ENCODE results near the gene GRK2. TPM values are rescaled to one million over a fixed set of nuclear protein-coding genes. Genes with fewer than 3 reads are reported as not detected.

Gene GRK2
- total and polyA plus RNA-seq, 2 of the 13 experiments (the other 11 are each of a cell fraction or from before 2014, with no cell fraction given), result 31.3 to 42.4 TPM

DNA sequence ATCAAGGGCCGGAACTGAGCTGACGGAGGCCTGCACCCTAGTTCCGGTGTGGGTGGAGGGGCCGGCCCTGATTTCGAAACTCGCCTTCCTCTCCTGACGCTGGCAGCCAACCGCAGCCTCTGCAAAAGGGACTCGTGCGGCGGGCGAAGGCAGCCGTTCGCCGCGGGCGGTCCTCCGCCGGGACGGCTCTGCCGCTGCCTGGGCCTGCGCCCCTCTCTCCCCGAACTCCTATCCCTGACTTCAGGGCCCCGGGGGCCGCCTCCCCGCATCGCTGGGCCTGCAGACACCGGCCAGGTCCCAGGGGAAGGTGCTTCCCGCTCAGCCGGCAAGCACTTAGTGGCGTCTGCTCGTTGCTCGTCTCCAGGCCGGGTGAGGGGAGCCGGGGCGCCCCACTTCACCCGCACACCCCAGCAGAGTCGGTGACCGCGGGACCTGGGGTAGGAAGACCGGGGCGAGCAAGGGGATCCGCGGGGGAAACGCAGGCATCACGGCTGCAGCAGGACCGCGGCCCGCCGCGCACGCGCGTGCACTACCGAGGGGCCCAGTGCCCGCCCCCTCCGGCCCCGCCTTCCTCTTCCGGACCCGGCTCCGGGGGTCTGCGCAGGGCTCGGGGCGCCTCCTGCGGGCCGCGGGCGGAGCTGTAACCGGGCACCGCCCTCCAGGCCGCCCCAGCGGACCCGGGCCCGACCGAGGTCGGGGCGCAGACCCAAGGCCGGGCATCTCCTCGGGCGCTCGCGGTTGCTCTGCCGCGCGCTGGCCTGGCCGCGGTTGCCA, 22.4 kb downstream of the GRK2 start (continued):
- TF ChIP-seq, protein P1, sequence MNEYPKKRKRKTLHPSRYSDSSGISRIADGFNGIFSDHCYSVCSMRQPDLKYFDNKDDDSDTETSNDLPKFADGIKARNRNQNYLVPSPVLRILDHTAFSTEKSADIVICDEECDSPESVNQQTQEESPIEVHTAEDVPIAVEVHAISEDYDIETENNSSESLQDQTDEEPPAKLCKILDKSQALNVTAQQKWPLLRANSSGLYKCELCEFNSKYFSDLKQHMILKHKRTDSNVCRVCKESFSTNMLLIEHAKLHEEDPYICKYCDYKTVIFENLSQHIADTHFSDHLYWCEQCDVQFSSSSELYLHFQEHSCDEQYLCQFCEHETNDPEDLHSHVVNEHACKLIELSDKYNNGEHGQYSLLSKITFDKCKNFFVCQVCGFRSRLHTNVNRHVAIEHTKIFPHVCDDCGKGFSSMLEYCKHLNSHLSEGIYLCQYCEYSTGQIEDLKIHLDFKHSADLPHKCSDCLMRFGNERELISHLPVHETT (CRISPR knock-in tag; conservative IDR thresholded peaks at IDR 0.05), result peak; percentile 86
- TF ChIP-seq RFX3 (CRISPR knock-in tag; IDR thresholded peaks at IDR 0.05), result no peak
- TF ChIP-seq, protein P2, sequence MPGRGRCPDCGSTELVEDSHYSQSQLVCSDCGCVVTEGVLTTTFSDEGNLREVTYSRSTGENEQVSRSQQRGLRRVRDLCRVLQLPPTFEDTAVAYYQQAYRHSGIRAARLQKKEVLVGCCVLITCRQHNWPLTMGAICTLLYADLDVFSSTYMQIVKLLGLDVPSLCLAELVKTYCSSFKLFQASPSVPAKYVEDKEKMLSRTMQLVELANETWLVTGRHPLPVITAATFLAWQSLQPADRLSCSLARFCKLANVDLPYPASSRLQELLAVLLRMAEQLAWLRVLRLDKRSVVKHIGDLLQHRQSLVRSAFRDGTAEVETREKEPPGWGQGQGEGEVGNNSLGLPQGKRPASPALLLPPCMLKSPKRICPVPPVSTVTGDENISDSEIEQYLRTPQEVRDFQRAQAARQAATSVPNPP (CRISPR knock-in tag; IDR thresholded peaks at IDR 0.05), result peak; percentile 80
- peak; percentile 55; the same call in 1 of the 2 replicates for TF ChIP-seq KMT2B (CRISPR knock-in tag; IDR thresholded peaks at IDR 0.05)
- peak; percentile 81; the same call in 1 of the 2 replicates for TF ChIP-seq ZNF484 (CRISPR knock-in tag; IDR thresholded peaks at IDR 0.05; ENCODE audit: borderline replicate concordance, low read depth)
- TF ChIP-seq ZC3H4 (CRISPR knock-in tag; IDR thresholded peaks at IDR 0.05; ENCODE audit: borderline replicate concordance), result no peak; the same call in 1 of the 2 replicates
- TF ChIP-seq, protein P3, sequence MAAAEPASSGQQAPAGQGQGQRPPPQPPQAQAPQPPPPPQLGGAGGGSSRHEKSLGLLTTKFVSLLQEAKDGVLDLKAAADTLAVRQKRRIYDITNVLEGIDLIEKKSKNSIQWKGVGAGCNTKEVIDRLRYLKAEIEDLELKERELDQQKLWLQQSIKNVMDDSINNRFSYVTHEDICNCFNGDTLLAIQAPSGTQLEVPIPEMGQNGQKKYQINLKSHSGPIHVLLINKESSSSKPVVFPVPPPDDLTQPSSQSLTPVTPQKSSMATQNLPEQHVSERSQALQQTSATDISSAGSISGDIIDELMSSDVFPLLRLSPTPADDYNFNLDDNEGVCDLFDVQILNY (CRISPR knock-in tag; conservative IDR thresholded peaks at IDR 0.05), result 0 out of 2 replicates have a peak, but pooled peaks have one; percentile 16
- TF ChIP-seq, protein P4, sequence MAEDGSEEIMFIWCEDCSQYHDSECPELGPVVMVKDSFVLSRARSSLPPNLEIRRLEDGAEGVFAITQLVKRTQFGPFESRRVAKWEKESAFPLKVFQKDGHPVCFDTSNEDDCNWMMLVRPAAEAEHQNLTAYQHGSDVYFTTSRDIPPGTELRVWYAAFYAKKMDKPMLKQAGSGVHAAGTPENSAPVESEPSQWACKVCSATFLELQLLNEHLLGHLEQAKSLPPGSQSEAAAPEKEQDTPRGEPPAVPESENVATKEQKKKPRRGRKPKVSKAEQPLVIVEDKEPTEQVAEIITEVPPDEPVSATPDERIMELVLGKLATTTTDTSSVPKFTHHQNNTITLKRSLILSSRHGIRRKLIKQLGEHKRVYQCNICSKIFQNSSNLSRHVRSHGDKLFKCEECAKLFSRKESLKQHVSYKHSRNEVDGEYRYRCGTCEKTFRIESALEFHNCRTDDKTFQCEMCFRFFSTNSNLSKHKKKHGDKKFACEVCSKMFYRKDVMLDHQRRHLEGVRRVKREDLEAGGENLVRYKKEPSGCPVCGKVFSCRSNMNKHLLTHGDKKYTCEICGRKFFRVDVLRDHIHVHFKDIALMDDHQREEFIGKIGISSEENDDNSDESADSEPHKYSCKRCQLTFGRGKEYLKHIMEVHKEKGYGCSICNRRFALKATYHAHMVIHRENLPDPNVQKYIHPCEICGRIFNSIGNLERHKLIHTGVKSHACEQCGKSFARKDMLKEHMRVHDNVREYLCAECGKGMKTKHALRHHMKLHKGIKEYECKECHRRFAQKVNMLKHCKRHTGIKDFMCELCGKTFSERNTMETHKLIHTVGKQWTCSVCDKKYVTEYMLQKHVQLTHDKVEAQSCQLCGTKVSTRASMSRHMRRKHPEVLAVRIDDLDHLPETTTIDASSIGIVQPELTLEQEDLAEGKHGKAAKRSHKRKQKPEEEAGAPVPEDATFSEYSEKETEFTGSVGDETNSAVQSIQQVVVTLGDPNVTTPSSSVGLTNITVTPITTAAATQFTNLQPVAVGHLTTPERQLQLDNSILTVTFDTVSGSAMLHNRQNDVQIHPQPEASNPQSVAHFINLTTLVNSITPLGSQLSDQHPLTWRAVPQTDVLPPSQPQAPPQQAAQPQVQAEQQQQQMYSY (CRISPR knock-in tag; IDR thresholded peaks at IDR 0.05), result 0 out of 2 replicates have a peak, but pooled peaks have one; percentile 52
- peak; percentile 53; the same call in 1 of the 2 replicates for TF ChIP-seq DPF2 (CRISPR knock-in tag; IDR thresholded peaks at IDR 0.05; ENCODE audit: borderline replicate concordance, low read depth)
- no peak for TF ChIP-seq ATF7 (IDR thresholded peaks at IDR 0.05)
- TF ChIP-seq ATF7 (CRISPR knock-in tag; IDR thresholded peaks at IDR 0.05), result peak; percentile 62; the same call in 1 of the 2 replicates
- TF ChIP-seq, protein P5, sequence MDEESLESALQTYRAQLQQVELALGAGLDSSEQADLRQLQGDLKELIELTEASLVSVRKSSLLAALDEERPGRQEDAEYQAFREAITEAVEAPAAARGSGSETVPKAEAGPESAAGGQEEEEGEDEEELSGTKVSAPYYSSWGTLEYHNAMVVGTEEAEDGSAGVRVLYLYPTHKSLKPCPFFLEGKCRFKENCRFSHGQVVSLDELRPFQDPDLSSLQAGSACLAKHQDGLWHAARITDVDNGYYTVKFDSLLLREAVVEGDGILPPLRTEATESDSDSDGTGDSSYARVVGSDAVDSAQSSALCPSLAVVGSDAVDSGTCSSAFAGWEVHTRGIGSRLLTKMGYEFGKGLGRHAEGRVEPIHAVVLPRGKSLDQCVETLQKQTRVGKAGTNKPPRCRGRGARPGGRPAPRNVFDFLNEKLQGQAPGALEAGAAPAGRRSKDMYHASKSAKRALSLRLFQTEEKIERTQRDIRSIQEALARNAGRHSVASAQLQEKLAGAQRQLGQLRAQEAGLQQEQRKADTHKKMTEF (CRISPR knock-in tag; IDR thresholded peaks at IDR 0.05), result peak; percentile 92
- peak; percentile 49 for TF ChIP-seq U2AF1 (optimal IDR thresholded peaks at IDR 0.05; ENCODE audit: low read depth, low read length)
- peak; percentile 62 for TF ChIP-seq HOXA3 (CRISPR knock-in tag; IDR thresholded peaks at IDR 0.05)
- no peak for TF ChIP-seq ZSCAN22 (CRISPR knock-in tag; IDR thresholded peaks at IDR 0.05)
- TF ChIP-seq MED1 (CRISPR knock-in tag; IDR thresholded peaks at IDR 0.05), result peak; percentile 86
- TF ChIP-seq, protein P6, sequence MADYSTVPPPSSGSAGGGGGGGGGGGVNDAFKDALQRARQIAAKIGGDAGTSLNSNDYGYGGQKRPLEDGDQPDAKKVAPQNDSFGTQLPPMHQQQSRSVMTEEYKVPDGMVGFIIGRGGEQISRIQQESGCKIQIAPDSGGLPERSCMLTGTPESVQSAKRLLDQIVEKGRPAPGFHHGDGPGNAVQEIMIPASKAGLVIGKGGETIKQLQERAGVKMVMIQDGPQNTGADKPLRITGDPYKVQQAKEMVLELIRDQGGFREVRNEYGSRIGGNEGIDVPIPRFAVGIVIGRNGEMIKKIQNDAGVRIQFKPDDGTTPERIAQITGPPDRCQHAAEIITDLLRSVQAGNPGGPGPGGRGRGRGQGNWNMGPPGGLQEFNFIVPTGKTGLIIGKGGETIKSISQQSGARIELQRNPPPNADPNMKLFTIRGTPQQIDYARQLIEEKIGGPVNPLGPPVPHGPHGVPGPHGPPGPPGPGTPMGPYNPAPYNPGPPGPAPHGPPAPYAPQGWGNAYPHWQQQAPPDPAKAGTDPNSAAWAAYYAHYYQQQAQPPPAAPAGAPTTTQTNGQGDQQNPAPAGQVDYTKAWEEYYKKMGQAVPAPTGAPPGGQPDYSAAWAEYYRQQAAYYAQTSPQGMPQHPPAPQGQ (CRISPR knock-in tag; IDR thresholded peaks at IDR 0.05; ENCODE audit: borderline replicate concordance), result 0 out of 2 replicates have a peak, but pooled peaks have one; percentile 71
- peak; percentile 88; the same call in 1 of the 2 replicates for TF ChIP-seq GLI4 (CRISPR knock-in tag; IDR thresholded peaks at IDR 0.05; ENCODE audit: borderline replicate concordance)

Data from HepG2 (cell line).